Thyroid gland (tissue), 4 donors: ENCODE data around the gene ME3.

Experiments used
- CTCF ChIP-seq, 6 experiments: fragments of 200-600 bp in 3 of 6; fragments of 450-650 bp in 3 of 6; sonication (generic) in 3 of 6; IDR thresholded peaks; one replicate each; pipeline ENCODE4 v1.5.1; 2016 to 2019; ENCODE audit warnings: antibody characterized with exemption in 6 of 6, mild to moderate bottlenecking in 2 of 6, inconsistent platforms in 1 of 6, moderate library complexity in 1 of 6
- POLR2A ChIP-seq, 2 donors: fragments of 450-650 bp; IDR thresholded peaks; one replicate each; pipeline ENCODE4 v1.6.1; 2017; ENCODE audit warnings: antibody characterized with exemption in 2 of 2, mild to moderate bottlenecking in 2 of 2, moderate library complexity in 1 of 2

DNA sequence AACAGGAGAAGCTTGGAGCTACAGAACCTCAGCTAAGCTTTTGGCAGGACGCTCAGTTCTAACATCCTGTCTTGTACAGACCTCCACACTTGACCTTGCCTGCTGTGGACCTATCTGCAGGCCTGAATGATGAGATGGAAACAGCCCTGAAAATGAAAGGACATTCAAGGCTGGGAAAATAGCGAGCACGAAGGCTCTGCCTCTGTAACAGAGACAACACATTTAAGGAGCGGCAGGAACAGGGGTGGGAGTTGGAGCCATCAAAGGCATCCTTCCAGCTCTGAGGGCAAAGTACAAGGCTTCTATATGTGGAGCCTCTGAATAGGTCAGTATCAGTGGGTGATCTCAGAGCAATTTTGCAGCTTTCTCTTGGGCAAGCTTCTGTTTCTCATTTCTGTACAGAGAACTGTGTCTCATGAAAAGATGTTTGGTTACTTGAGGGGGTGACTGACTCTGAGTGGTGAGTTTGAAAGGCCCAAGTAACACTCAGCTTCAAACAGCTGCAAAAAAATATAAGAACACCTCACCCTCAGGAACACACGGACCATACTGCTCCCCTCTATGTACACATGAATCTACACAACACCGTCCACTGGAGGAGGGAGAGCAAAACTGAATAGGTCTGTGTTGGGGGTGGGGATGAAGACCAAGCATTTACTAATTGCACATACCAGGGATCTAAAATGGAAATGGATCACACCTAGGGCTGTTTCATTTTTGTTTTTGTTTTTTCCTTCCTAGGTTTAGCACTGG is 196.1 kb downstream of the ME3 start:
- TF ChIP-seq CTCF (IDR thresholded peaks at IDR 0.05): no peak
- no peak for TF ChIP-seq POLR2A (IDR thresholded peaks at IDR 0.05)
